Measurements from ENCODE around the gene ABHD5.

ABHD5 gene

DNA sequence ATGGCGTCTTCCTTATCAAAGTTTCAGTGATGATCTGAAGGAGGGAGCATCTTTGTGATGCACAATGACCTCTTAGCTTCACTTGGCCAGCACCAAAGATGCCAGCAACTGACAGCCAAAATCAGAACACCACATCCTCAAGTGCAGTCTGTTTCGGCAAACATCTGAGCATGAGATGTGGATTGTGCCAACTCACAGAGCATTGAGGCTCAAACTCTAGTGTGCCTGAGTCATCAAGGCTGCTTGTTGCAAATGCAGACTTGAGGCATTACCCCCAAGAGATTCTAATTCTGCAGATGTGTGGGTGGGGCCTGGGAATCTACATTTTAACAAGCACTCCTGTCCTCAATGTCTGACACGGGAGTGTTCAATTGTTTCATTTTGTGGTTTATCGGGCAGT is 35.8 kb downstream of the ABHD5 start:
- DNase-seq, result no peak

DNA sequence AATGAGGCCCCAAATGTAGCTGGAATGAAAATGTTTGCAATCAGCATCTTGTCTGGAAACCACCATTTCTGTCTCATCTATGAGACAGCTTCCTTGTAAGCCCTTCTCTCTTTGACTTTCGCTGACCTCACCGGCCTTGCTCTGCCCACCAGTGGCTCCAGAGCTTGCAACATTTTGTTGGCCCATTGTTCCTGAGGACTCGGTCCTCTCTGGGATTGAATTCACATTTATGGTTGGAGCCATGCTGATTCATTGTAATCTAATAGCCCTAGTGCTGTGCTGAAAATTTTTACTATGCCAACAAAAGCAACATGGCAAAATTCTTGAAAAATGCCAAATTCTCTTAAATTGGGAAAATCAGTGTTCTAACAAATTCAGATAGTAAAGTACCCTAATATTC is 37.2 kb downstream of the ABHD5 start:
- DNase-seq, result no peak

DNA sequence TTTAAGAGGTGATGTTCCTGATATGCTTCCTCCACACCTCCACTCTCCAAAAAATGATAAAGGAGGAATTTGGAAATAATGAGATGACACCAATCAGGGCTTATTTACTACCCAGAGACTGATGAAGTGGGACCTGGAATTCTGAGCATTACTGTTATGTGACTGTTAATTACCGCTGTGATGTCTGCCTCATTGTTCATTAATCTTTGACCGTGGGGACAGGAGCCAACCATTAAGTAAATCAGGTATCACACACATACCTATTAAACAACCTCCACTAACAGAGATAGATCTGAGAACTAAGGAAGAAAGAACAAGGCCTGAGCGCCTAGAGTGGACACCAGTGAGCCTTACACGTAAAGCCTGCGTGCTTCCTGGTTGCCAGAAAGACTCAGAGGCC is 37.7 kb downstream of the ABHD5 start:
- DNase-seq, result no peak

DNA sequence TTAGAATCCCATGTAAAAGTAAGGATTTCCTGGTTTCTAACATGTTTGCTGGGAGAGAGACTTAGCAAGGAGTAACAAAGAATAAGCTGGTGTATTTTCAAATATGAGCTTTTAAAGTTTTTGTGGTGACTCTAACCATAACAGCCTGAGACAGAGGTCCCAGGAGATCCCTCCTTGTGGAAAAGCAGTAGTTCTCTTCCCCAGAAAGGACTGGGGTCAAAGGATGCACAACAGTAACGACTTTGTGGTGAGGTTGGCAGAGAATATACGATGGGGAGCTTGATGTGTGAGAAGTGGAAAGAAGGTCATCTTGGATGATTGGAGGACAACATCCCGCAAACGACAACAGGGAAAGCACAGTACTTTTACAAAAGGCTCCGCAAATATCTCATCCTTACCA is 38.2 kb downstream of the ABHD5 start:
- no peak for DNase-seq

DNA sequence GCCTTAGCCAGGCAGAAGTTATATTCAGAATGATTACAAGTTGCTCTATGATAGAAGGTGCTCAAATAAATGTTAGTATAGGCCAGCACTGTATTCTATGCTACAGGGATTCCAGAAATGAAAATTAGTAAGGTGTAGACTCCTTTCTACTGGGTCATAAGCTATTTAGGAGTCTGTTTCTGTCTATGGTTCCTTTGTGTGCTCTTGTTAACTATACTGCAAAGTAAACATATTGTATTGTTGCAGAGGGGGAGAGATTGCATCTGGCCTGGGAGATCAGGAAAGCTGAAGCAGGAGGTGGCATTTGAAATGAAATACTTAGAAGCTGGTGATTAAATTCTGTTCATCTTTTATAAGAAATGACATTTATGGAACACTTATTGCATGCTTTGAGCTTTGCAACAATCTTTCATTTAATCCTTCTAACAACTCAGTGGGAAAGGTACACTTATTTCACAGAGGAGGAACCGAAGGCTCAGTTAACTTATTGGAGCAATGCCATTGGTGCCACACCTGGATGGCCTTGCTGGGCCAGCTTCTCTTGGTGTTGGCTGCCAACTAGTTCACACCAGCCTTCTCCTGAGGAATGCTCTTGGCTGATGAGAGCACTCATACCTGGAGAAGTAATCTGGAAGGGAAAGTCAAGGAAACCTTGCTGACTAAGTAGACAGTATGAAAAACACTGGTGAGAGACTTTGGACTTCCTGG is 39.1 kb downstream of the ABHD5 start:
- DNase-seq, result no peak

DNA sequence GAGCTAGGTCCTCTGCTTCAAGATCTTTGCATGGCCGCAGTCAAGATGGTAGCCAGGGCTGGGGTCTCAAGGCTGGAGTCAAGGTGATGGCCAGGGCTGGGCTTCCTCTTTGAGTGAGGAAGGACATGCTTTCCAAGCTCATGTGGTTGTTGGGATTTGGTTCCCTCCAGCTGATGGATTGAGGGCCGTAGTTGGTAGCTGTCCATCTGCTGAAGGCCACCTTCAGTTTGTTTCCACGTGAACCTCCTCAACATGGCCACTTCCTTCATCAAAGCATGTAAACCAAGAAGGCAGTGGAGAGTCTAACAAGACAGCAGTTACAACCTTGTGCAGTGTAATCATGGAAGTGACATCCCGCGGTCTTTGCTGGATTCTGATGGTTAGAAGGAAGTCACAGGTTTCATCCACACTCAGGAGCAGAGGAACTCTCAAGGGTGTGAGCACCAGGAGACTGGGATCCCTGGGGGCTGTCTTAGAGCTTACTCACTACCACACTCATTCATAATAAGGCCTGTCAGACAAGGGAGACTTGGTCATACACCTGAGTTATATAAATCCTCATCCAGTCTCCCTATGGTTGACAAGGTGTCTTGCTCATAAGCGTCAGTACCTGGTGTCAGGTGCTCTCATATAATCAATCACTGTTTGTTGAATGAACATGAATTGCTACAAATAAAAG is 42.1 kb downstream of the ABHD5 start:
- no peak for DNase-seq

DNA sequence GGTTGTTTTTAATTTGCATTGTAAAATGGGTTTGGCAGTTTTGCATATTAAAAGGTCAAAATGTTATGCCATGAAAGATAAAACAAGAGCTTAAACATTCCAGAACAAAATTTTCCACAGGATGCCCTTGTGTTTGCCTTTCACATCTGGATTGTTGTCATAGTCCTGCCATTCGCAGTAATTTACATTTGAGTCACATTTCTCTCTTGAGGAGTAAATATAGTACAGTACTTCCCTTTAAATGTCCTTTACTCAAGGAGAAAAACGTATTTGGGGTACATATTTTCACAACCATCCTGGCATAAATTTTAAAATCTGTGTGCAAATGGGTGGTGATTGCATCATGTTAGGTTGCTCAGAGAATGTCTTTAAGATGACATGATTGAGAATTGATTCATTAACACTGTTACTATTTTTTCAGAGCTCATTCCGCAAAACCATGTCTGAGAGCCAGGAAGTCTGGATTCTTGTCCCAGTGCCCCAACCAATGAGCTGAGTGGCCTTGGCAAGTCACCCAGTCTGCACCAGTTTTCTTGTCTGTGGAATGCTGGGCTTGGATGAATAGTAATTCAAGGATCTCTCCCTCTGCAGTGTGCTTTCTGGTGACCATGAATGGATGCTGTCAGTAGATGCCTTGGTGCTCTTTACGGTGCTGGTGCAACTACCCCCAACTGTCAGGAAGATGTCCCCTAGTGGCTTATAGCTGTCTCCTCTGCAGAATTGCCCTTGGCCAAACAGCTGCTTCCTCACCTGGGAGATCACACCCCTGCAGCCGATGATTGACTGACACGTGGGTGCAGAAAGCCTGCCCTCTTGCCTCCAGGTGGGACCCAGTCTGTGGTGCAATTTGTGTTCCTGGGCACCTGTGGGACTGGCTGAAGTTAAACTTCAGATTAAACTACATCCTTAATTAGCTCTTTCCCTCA is 43.0 kb downstream of the ABHD5 start:
- DNase-seq, result no peak

DNA sequence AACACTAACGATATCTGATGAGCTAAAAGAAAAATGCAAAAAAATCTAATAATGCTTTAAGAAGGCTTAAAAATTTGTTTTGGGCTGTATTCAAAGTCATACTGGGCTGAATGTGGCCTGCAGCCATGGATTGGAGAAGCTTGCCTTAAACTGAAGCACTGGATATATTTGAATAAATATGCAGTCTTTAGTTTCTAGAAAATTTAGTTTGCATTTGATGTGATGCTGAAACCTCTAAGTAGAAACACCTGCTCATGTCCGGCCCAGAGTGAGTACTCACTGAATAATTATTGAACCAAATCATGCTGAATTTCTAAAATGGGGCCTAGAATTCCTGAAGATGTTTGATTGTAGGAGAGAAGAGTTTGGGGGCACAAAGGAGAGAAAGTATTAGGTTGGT is 43.9 kb downstream of the ABHD5 start:
- DNase-seq, result no peak

DNA sequence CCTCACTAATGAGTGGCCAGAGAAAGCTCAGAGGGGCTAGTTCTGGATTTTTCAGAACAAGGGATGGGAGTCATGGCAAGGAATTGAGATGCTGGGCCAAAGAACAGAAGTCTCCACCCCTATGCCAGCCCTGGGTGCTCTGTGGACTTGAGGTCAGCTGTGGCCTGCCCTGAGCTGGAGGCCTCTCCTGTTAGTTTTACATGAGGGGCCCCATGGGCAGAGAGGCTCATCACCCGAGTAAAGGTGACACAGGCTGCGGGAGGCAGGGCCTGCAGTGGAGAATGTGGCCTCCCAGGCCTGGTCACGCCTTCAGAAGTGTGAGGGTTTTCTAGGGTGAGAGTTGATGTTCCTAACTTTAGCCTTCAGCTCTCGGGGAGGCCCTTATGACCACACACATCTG is 44.9 kb downstream of the ABHD5 start:
- DNase-seq, result no peak

DNA sequence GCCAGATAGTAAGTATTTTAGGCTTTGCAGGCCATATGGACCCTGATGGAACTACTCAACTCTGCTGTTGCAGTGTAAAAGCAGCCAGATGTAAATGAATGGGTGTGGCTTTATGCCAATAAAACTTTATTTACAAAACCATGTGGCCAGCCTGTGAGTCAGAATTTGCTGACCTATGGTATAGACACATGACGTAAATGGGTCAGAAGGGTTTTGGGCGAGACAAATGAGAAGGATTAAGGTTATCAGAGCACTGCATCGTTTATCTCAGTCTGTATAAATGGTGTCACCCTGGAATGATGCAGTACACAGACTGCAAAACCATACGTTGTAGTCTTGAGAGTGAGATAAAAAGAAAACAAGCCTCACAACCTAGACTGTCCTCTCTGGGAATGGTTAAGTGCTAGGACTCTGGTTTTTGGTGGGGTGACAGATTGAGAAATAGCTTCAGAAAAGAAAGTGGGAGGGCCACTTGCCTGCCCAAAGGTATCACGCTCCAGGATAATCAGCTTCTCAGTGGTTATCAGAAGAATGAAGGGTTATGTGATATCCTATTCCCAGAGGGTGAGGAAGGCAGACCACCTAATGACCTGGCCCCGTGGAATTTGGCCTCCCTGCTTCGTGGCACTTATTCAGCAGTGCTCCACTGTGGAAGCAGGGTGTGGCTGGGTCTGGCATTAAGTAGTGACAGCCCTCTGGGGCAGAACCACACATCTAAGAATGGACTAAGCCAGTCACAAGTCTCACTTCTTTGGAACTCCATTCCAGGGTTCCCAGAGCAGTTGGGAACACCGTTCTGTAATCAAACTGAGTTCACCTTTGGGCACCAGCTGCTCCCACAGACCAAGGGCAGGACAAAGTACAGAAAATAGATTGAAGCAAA is 46.1 kb downstream of the ABHD5 start:
- DNase-seq, result no peak

DNA sequence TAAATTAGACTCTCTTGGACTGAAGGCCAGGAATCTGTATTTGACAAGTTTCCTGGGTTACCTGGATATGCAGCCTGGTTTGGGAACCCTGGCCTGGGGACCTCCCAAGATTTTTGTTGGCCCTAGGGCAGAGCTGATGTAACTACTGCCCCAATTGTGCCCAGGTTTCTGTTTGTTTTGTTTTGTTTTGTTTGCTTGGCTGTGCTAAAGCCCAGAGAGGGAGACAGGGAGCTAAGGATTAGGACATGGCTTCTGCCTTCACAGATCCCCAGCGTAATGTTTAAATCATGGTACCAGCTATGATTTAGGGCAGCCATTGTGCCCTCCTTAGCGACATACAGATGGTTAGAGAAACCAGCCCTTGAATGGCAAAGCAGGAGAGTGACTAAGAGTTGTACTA is 47.6 kb downstream of the ABHD5 start:
- no peak for DNase-seq

DNA sequence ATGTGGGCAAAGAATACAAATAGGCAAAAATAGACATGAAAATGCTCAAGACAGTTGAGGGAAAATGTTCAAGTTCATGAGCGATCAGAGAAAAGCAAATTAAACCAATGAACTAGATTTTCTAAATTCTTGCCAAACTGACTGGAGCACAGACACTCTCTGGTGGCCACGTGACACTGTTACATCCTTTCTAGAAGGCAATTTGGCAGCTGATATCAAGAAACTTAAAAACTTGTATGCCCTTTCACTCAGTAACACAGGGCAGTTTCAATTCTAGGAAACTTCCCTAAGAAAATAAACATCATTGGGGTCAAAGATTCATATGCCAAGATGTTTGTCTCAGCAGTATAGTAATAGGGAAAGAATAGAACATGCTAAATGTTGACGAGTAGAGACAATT is 52.2 kb downstream of the ABHD5 start:
- DNase-seq, result no peak

DNA sequence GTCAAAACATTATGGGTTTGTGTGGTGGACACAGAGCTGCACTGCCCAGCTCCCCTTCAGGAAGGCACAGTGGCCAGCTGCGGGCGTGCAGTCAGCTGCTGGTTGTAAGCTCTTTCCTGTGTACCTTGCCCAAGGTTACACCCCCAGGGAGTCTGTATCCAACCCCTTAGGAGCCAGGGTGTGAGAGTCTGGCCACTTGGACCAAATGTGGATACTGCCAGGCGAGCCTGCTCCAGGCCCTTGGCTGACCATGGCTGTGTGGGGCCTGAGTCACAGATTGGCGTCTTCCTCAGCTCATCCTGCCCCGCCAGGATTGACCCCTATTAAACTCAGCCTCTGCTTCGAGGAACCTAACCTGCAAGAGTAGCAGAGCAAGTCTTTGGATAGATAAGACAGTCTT is 56.9 kb downstream of the ABHD5 start:
- DNase-seq, result no peak

DNA sequence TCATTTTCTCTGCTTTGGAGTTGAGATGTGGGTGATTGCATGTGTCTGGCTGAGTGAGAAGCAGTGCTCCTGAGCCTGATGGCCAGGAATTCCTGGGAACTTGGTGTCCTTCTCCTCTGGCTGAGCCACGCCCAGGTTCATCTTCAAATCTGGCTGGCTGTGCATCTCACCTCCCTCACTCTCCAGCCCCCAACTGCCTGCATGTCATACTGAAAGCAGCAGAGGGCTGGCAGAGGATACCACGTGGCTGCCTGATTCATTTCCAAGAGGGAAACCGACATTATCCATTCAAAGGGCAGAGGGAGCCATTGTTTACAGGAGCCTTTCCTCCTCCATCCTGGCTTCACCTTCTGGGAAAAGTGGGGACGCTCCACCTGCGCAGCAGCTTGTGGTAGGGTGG is 57.4 kb downstream of the ABHD5 start:
- no peak for DNase-seq

DNA sequence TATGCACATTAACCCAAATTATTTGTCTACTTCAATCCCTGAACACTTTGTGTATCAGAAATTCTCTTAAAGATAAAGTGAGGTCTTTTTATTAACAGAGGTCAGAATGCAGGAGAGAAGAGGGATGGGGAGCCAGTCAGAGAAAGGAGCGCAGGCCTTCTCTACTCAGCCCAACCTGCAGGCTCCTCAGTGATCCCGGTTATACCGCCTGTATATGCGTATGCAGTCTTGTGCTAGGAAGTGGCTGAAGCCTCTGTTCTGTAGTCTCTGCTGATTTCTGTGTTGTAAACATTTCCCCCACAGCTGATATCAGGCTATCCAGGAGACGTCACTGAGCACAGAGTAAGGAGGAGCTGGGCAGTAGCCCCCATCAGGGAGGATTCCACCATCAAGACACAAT is 57.9 kb downstream of the ABHD5 start:
- no peak for DNase-seq

DNA sequence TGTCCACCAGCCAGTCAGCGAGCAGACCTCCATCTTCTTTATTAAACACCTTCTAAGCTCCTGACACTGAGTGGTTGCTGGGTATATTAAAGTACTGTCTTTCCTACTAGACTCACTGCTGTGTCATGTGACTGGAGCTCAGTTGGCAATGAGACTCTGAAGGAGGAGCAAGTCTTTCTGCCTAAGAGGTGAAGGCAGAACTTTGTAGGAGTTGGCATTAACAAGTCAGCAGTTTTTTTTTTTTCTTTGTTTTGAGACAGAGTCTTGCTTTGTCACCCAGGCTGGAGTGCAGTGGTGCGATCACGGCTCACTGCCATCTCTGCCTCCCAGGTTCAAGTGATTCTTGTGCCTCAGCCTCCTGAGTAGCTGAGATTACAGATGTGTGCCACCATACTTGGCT is 62.2 kb downstream of the ABHD5 start:
- DNase-seq, result no peak

DNA sequence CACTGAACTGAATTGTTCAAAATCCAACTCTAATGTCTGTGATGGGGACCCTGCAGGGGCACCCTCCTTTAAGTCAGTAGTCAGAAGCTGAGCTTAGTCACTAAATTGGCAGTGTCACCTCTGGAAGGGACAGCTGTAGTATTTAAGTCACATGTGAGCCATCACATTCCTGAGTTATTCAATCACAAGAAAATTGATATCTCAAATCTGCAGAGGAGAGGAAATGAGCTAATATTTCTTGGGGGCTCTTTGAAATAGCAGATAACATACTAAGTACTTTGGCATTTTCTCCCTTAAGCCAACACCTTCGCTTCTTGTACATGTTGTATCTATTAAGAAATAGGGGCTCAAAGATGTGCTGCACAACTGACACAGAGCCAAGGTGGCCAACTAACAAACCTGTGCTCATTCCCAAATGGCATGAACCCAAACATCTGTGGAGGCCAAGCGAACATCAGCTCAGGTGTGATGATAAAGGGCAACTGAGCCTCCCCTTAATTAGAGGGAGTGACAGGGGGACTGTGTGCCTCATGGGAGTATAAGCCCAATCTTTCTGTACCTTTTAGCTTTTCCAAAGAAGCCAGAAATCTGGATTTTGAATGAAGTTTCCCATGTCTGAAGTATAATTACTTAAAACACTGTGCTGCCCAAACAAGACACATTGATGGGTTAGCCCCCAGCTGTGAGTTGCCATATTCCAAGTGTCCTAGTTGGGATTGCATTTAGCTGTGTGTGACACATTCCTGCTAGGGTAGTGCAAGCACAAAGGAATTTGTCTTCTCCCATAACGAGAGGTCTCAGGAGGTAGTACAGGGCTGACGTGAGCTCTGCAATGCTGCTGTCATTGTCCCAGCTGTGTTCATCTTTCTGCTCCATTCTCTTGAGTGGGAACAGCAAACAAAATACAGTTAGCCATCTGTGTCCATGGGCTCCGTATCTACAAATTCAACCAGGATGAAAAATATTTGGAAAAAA is 63.3 kb downstream of the ABHD5 start:
- no peak for DNase-seq

DNA sequence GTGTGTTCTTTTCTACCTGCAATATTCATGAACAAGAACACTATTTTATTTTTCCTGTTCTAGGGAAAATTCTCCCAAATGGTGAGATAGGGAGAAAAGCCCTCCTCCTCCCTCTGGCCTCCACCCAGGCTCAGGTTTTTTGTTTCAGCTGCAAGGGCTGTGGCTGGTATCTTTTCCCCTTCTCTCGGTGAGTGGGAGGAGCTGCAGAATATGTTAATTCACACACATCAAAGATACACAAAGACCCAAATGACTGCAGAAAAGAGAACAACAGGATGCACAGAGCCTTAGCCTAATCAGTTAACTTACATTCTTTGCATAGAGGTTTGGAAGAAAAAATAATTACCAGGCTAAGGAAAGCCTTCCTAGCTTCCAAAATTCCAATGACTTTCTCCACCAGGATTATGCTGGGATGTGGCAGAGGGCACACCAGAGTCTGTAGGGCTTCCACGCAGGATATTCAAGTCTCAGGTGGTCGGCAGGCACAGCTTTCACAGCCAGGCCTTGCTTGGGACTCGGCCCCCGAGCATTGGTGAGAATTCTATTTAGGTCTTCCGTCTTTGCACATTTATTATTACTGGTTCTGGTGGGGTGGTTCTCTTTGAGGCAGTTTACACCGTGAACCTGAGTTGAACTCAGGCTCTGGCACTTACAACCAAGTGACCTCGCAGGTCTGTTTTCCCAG is 64.9 kb downstream of the ABHD5 start:
- no peak for DNase-seq

DNA sequence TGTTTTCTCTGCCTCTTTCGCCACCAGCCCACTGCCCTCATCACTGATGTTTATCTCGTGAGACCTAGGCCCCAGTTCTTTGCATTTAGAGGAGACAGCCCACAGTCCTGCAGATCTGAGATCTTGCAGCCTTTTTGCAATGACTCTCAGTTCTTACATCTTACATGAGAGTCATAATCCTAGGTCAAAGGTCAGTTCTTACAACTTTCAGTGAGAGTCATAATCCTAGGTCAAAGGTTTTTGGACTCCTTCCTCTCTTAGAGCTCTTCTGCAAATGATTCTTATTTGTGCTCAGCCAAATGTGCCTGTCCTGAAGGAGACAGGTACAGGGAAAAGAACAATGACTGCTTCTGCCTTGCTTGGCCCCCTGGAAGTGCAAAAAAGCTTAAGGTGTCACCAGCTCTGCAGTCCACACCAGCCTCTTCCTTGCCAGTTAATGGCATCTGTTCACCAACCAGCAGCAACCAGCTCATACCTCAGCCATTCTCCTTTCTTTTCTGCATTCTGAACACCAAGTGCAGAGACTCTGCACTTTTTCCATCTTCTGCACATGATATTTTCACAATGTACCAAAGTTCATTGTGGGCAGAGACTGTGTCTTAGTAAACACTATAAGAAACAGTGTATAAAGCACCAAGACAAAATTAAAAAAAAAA is 67.1 kb downstream of the ABHD5 start:
- DNase-seq, result no peak

DNA sequence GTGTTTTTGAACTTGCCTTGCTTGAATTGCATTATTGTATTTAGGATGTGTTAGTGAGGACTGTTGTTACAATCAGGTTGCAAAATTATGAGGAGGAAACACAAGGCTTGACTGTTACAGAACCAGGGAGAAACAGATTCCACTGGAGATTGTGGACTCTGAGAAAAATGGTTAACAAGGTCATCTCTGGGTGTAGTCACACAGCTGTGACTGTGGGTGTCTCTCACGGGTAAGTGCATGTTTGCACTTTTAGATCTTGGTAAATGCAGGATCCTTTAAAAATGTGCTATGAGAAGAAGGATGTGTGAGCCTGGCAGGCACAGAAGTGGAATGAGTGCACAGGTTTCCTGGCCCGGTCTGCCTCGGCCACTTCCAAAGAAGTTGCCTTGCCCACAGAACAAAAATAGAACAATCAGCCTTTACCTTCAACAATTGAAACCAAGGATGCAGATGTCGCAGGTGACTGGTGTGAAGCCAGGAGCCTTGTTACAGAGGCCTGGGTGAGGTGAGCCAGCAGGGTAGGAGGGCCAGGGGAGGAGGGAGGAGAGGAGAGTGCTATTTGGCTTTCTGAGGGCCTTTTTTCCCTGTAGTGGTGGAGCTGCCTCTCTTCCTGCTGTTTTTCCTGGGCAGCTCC is 68.0 kb downstream of the ABHD5 start:
- no peak for DNase-seq
